Activated CD4-positive, CD25-positive, alpha-beta regulatory T cell treated with anti-CD3 and anti-CD28 coated beads, Interleukin-2, amount 50 U/mL, for 72 hours (primary cell): ENCODE results near the gene TCERG1L.
"Not testable (repeated sequence)": the region's sequence is repeated elsewhere in the genome, so short reads cannot be mapped to it uniquely, and the experiment has no call there.

Experiments used
- DNase-seq: peaks from one replicate; pipeline ENCODE4 v3.0.0; 2021

Gene TCERG1L

GRCh38 chr10:131246775-131247174 lies 64.7 kb downstream of the TCERG1L start:
- DNase-seq, result no peak

GRCh38 chr10:131246089-131246488 lies 65.4 kb downstream of the TCERG1L start:
- no peak for DNase-seq

GRCh38 chr10:131245475-131246059 lies 66.0 kb downstream of the TCERG1L start:
- no peak for DNase-seq

GRCh38 chr10:131244836-131245235 lies 66.7 kb downstream of the TCERG1L start:
- no peak for DNase-seq

- DNase-seq, result no peak
These were observed 68.4 kb downstream of the TCERG1L start for GRCh38 chr10:131243076-131243475.

- DNase-seq, result no peak
These were observed 69.5 kb downstream of the TCERG1L start for GRCh38 chr10:131242007-131242406.

GRCh38 chr10:131240691-131241090 lies 70.8 kb downstream of the TCERG1L start:
- DNase-seq, result no peak

GRCh38 chr10:131239926-131240325 lies 71.6 kb downstream of the TCERG1L start:
- DNase-seq, result no peak

GRCh38 chr10:131239450-131239849 lies 72.1 kb downstream of the TCERG1L start:
- no peak for DNase-seq

- no peak for DNase-seq
These were observed 72.7 kb downstream of the TCERG1L start for GRCh38 chr10:131238669-131239280.

GRCh38 chr10:131237991-131238651 lies 73.4 kb downstream of the TCERG1L start:
- DNase-seq, result no peak

- DNase-seq, result not testable (repeated sequence)
These were observed 76.9 kb downstream of the TCERG1L start for GRCh38 chr10:131234606-131235005.

- DNase-seq, result no peak
These were observed 77.8 kb downstream of the TCERG1L start for GRCh38 chr10:131233611-131234258.

- no peak for DNase-seq
These were observed 79.5 kb downstream of the TCERG1L start for GRCh38 chr10:131231965-131232541.

GRCh38 chr10:131231323-131231964 lies 80.1 kb downstream of the TCERG1L start:
- no peak for DNase-seq

GRCh38 chr10:131230641-131231322 lies 80.7 kb downstream of the TCERG1L start:
- no peak for DNase-seq

- no peak for DNase-seq
These were observed 81.4 kb downstream of the TCERG1L start for GRCh38 chr10:131230166-131230565.

GRCh38 chr10:131227163-131227740 lies 84.3 kb downstream of the TCERG1L start:
- no peak for DNase-seq

GRCh38 chr10:131226446-131227162 lies 84.9 kb downstream of the TCERG1L start:
- DNase-seq, result no peak

- DNase-seq, result no peak
These were observed 87.4 kb downstream of the TCERG1L start for GRCh38 chr10:131224106-131224505.

- no peak for DNase-seq
These were observed 88.1 kb downstream of the TCERG1L start for GRCh38 chr10:131223422-131223821.
